Motor neuron (in vitro differentiated cells): ENCODE results near the gene LOXL1. TPM values are rescaled to one million over a fixed set of nuclear protein-coding genes. Genes with fewer than 3 reads are reported as not detected.

ENCODE experiments used
- ATAC-seq, 8 experiments: fragments of 200-7000 bp; cut with Tn5 transposase; replicated peaks in 6 of 8; 2 replicates each; pipeline ENCODE4 v1.8.0; 2021; ENCODE audit warnings: mild to moderate bottlenecking in 8 of 8, moderate library complexity in 8 of 8
- H3K27ac ChIP-seq, 2 donors: fragments of 250-450 bp; sonication (Bioruptor Pico); 2 replicates each; pipeline ENCODE4 v1.9.0; 2021; ENCODE audit warnings: antibody characterized with exemption in 2 of 2, mild to moderate bottlenecking in 2 of 2, moderate library complexity in 1 of 2
- H3K4me1 ChIP-seq, 2 donors: fragments of 250-450 bp; sonication (Bioruptor Pico); replicated peaks in 1 of 2; 2 replicates each; pipeline ENCODE4 v1.6.1; 2021; ENCODE audit warnings: antibody characterized with exemption in 2 of 2, mild to moderate bottlenecking in 2 of 2, moderate library complexity in 1 of 2
- H3K4me3 ChIP-seq, 5 donors: fragments of 250-450 bp; sonication (Bioruptor Pico); 2 replicates each; pipeline ENCODE4 v1.9.0; 2021; ENCODE audit warnings: antibody characterized with exemption in 5 of 5, mild to moderate bottlenecking in 5 of 5, moderate library complexity in 4 of 5
- WGBS, 10 experiments: fragments of 450-650 bp; shearing (Covaris generic); methylation state at CpG; one replicate each; pipeline ENCODE4 v1.0.0; 2022; 5-methylcytosine and 5-hydroxymethylcytosine counted together
- in situ Hi-C, 9 experiments: fragments of 400-800 bp; cut with MboI; loops; one replicate each; pipeline ENCODE4 v1.15.0; 2021; ENCODE audit warnings: low sequenced_read_pairs in 9 of 9, low pct_unique_long_range_greater_than_20kb in 2 of 9; ENCODE audit not compliant: unreplicated experiment in 9 of 9
- total RNA-seq, 8 experiments: library from RNA; unstranded; fragments of 300-600 nt; gene quantifications; 2 replicates each; pipeline versions ENCODE4 v1.2.3 to v1.2.4, GENCODE V29; 2022

Gene LOXL1
- total RNA-seq, 8 experiments from 2014 or later, result 4.9 to 35.4 (median 15.0) TPM

DNA sequence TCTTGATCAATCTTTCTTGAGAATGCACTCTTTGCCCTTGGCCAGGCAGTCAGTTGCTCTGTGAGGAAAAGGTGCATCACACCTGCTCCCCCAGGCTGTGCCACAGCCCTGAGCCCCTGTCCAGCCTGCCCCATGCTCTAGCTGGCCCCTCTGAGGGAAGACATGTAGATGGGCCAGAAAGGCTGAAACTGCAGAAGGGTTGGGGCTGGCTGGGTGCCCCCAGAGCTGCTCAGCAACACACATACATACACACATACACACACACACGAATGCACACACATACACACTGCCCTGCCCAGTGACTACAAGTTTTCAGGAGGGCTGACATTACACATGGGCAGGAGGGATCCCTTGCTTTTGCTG is 36.5 kb upstream of the LOXL1 start:
- WGBS, 10 experiments, result 0% methylated on average over 1 of the region's 1 CpG; no CpG with 5 or more reads in 9 of the 10 experiments
- ATAC-seq, result peak in 3 of 8 experiments; percentile 33 to 47 (median 45)
- H3K27ac ChIP-seq, result peak overlapping the region in 1 of 2 donors; percentile 42

GRCh38 chr15:73891328-73892315 is 34.6 kb upstream of the LOXL1 start:
- 46 to 100% (median 63%) methylated on average over 1 to 6 of the region's 11 CpGs; no CpG with 5 or more reads in 2 of the 10 experiments for WGBS, 10 experiments

More for the DNA sequence above, 36.5 kb upstream of the LOXL1 start:
- in situ Hi-C loops, result no loop called here
- no peak overlapping the region for H3K4me3 ChIP-seq
- H3K4me1 ChIP-seq, result peaks cover 13 to 15% of the 10 kb centered on the region in 2 donors

DNA sequence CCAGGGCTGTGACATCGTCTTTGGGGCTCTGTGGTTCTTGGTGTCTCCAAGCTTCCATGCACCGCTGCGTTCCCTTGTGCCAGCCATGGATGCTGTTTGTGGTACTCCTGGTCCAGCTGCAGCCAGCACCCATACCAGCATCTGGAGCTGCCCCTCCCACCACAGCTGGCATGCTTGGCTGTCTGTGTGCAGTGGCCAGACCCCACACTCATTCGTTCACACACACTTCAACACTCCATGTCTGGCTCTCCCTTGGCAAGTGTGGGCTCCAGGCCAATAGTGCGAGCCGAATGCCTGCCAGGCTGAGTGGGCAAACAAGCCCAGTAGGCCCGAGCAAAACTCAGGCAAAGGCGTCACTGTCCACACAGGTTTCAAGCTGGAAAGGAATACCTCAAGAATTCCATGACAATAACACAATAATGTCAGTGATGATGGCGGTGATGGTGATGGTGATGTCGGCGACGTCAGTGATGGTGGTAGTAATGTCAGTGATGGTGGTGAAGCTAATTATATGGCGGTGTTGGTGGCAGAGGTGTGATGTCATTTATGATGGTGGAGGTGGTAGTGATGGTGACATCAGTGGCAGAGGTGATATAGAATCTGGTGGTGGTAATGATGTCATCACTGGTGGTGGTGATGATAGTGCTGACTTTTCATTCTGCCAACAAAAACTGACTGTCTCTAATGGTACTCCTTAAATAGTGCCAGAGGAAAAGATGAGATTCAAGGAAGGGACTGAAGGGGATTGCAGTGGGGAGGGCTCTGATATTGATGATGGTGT is 33.6 kb upstream of the LOXL1 start:
- Histone ChIP-seq H3K4me1 (peaks cover 18 to 19% of the 10 kb centered on the region in 2 donors), H3K4me3 (no peak overlapping the region), H3K27ac (no peak overlapping the region)
- ATAC-seq, result no peak
- 20 to 85% (median 71%) methylated on average over 1 to 7 of the region's 13 CpGs; no CpG with 5 or more reads in 2 of the 10 experiments for WGBS, 10 experiments
- in situ Hi-C loops, result no loop called here

More at GRCh38 chr15:73891328-73892315, 34.6 kb upstream of the LOXL1 start:
- Histone ChIP-seq H3K27ac (no peak overlapping the region), H3K4me1 (peaks cover 13 to 19% of the 10 kb centered on the region in 2 donors), H3K4me3 (no peak overlapping the region)
- ATAC-seq, result peak in 1 of 8 experiments; percentile 51
- in situ Hi-C loops, result no loop called here

DNA sequence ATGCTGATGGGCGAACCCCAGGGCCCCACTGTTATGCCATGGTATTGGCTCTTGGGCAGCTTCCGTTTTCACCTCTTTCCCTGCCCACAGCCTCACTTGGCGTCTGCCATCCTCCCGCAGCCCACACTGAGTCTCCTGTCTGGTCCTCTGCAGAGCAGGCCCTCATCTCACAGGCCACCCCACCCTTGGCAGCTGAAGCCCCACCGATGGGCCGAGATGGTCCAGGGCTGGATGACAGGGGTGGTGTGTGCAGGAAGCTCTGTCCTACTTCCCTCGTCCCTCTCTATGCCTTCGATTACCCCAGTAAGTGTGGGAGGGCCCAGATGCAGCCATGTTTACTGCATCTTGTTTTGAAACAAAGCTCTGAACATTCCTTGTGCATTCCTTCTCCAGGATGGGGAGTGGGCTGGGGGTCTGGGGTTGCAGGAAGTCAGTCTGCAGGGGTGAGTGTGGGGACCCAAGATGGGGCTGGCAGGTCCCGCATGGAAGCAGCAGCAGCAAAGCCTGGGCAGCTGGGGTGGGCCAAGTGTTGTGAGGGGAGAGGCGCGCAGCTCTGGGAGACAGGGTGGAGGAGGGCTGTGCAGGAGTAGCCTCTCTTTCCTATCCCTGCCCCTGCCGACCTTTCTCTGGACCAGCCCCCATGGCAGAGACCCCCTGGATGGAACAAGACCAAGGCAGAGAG is 32.0 kb upstream of the LOXL1 start:
- no peak for ATAC-seq
- H3K4me3 ChIP-seq, result no peak overlapping the region
- in situ Hi-C loops, result no loop called here
- H3K27ac ChIP-seq, result no peak overlapping the region
- WGBS, 10 experiments, result 90 to 92% (median 92%) methylated on average over 2 of the region's 12 CpGs; no CpG with 5 or more reads in 7 of the 10 experiments
- peaks cover 17 to 24% of the 10 kb centered on the region in 2 donors for H3K4me1 ChIP-seq

DNA sequence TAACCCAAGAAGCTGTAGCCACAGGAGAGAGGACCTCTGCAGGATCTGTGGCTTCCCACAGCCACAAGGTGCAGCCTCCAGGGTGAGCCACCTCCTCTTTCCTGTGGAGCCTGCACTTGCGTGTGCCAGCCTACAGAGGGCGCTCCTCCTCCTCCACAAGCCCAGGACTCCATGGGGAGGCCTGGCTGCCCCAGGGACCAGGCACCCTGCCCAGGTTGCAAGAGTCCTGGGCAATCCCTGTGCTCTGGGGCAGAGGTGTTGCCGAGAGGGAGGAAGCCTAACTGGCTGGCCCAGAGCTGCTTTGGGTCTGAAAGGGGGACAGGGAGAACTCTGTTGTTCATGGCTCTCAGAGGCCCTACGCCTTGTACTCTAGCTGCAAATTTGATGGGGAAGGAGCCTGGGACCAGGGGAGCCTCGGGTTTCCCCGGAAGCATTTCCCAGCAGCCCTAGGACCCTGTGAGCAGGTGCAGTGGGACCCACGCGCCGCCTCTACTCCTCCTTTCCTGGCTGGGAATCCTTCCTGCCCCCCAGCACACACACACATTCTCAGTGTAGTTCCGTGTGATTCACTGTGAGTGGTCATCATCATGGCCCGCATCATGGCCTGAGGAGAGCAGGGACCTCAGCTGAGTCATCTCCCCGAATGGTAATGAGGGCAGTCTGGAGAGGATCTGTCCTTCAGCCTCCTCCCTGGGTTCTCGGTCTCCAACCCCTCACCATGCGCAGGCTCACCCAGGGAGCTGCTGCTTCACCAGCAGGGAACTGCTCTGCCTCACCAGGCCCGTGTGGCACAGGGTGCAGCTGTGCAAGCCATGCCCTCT is 28.6 kb upstream of the LOXL1 start:
- Histone ChIP-seq H3K4me1 (peaks cover 22 to 23% of the 10 kb centered on the region in 2 donors), H3K4me3 (no peak overlapping the region), H3K27ac (peak overlapping the region in 1 of 2 donors; percentile 15)
- in situ Hi-C loops, result no loop called here
- WGBS, 10 experiments, result 6 to 100% (median 57%) methylated on average over 1 to 6 of the region's 15 CpGs; no CpG with 5 or more reads in 5 of the 10 experiments
- peak; percentile 84 to 97 (median 88) for ATAC-seq

DNA sequence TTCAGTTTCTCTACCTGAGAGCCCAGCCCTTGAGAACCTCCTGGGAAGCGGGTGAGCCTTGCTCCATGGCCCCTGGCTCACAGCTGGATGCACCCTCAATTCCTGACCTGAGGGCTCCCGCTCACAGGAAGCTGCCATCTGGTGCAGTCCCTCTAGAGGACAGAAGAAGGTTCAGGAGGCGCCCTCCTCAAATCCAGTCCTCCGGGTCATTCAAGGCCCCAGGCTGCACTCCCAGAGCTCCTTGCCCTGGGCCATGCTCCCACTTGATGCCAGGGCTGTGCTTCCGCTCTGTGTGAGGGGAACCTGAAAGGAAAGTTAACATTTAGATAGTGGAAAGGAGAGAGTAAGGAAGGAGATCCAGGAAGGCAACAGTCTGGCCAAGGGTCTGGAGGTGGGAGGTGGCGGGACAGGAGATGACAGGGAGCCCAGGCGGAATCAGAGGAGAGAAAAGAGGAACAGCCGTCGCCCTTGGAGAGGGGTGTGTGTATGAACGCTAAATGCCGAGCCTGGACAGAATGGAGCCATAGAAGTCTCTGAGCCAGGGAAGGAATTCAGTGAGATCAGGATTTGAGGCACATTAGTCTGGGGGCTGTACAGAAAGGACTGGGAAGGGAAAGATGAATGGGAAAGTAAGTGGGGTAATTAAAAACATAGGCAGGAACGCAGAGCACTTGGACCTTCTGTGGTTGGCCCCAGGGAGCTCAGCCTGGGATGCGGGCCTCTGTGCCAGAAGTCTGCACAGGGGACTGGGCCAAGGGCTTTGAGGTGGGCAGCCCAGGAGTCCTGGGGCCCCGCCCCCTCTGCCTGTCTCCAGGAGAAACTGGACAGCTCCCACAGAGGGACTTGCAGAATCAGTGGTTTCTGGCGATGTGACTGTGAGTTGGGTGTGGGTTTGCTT is 26.8 kb upstream of the LOXL1 start:
- Histone ChIP-seq H3K4me3 (no peak overlapping the region), H3K27ac (no peak overlapping the region), H3K4me1 (peaks cover 24 to 27% of the 10 kb centered on the region in 2 donors)
- in situ Hi-C loops, result loop anchor here in 1 of 9 experiments (25.0 kb wide), 1 partner anchor 187 kb away; no protein-coding TSS in a partner anchor
- peak in 7 of 8 experiments; percentile 2 to 26 (median 15) for ATAC-seq
- 40 to 100% (median 80%) methylated on average over 1 to 7 of the region's 15 CpGs; no CpG with 5 or more reads in 2 of the 10 experiments for WGBS, 10 experiments

DNA sequence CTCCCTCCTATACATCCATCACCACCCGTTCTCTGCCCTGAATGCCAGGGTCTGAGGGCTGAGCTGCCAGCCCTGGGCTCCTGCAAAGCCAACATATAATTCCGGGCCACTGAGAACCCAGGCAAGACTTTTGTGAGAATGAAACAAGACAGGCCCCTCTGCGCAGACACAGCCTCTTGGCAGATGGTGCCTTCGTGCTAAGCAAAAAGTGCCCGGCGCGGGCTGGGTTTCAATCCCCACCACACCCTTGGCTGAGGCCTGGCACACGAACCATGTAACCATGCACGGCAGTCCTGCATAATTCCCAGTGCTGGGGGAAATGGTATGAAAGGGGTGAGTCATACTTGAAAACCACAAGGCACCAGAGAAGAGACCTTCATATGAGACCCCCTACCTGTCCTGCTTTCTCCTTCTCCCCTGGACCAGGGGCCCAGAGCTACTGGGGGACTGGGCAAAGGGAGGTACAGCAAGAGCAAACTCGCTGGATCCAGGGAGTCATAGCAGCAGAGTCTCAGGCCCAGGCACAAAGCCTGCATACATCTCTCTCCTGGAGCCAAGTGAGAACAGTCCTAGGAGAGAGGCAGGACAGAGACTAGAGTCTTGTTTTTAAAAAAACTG is 26.1 kb upstream of the LOXL1 start:
- peak in 2 of 8 experiments; percentile 17 to 66 for ATAC-seq
- 0 to 73% (median 52%) methylated on average over 1 to 3 of the region's 10 CpGs; no CpG with 5 or more reads in 6 of the 10 experiments for WGBS, 10 experiments
- no peak overlapping the region for H3K27ac ChIP-seq
- in situ Hi-C loops, result loop anchor here in 1 of 9 experiments (25.0 kb wide), 1 partner anchor 188 kb away; no protein-coding TSS in a partner anchor
- H3K4me3 ChIP-seq, result no peak overlapping the region
- H3K4me1 ChIP-seq, result peaks cover 22 to 24% of the 10 kb centered on the region in 2 donors

GRCh38 chr15:73901126-73901810 is 25.0 kb upstream of the LOXL1 start:
- ATAC-seq, result no peak
- peaks cover 22 to 24% of the 10 kb centered on the region in 2 donors for H3K4me1 ChIP-seq
- in situ Hi-C loops, result loop anchor here in 1 of 9 experiments (25.0 kb wide), 1 partner anchor 189 kb away; no protein-coding TSS in a partner anchor
- no peak overlapping the region for H3K27ac ChIP-seq
- 67 to 100% (median 80%) methylated on average over 1 to 3 of the region's 7 CpGs; no CpG with 5 or more reads in 3 of the 10 experiments for WGBS, 10 experiments
- H3K4me3 ChIP-seq, result no peak overlapping the region

- peaks cover 22% of the 10 kb centered on the region in 2 donors for H3K4me1 ChIP-seq
- H3K4me3 ChIP-seq, result no peak overlapping the region
- no peak overlapping the region for H3K27ac ChIP-seq
- in situ Hi-C loops, result loop anchor here in 1 of 9 experiments (25.0 kb wide), 1 partner anchor 190 kb away; no protein-coding TSS in a partner anchor
- 50 to 80% (median 60%) methylated on average over 1 to 7 of the region's 11 CpGs; no CpG with 5 or more reads in 3 of the 10 experiments for WGBS, 10 experiments
- peak in 5 of 8 experiments; percentile 6 to 62 (median 51) for ATAC-seq
These were observed 23.9 kb upstream of the LOXL1 start for GRCh38 chr15:73902121-73903020.
